T follicular helper cell (primary cell): Measurements from ENCODE around the gene CABLES2.

Source experiments
- DNase-seq: peaks from one replicate; pipeline ENCODE4 v3.0.0-alpha.2; 2020; ENCODE audit warnings: low read depth

The CABLES2 gene

DNA sequence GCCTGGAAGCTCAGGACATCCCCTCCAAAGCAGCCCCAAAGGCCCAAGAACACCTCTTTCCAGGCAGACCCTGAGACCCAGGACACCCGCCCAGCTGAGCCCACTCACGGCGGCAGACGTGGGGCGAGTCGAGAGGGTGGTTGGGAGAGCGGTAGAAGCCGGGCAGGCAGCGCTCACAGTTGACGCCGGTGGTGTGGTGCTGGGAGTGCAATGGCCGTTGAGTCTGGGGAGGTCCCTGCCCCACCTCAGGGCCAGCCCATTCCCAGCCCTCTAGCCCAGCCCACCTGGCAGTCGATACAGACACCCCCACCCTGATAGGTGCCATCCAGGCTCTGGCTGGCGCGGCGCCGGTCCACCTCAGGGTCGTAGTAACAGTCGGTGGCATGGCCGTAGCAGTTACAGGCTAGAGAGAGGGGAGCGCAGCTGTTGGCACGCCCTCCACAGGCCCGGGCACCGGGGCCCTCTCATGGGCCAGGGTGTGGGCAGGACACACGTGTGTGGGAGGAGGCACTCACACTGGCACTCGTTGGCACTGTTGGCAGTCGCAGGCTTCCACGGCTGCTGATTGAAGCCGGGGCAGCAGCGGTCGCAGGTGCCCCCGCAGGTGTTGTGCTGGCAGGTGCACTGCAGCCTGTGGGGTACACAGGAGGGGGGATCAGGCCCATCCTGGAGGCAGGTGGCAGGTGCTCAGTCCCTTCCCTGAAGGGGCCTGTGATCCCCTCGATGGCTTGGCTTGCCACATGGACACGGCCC is 60.5 kb downstream of the CABLES2 start:
- no peak for DNase-seq

DNA sequence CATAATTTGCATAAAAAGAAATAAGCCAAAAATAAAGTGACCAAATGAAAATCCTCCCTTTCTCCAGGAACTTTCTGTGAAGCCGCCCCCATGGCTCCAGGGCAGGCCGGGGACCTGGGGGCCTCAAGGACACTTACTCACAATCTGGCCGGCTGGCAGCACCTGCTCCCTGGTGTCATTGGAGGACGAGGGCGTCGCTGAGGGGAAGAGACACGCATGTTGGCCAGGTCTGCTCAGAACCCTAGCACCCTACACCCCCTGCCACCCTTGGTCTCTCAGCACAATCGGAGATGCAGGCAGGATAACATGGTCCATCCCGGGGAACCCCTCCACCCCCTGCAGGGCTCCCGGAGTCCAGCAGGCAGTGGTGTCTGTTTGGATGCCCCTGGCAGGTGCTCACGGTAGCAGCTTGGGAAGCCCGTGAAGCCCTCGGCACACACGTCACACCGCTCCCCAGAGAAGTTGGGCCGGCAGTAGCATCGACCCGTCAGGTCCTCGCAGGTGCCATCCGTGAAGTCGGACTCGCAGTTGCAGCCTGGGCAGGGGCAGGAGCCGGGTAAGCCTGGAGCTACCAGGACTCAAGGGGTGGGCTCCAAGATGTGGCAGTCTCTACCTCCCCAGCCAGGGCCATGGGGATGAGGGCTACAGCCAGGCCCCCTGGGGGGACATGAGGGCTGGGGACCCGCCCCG is 61.3 kb downstream of the CABLES2 start:
- no peak for DNase-seq

DNA sequence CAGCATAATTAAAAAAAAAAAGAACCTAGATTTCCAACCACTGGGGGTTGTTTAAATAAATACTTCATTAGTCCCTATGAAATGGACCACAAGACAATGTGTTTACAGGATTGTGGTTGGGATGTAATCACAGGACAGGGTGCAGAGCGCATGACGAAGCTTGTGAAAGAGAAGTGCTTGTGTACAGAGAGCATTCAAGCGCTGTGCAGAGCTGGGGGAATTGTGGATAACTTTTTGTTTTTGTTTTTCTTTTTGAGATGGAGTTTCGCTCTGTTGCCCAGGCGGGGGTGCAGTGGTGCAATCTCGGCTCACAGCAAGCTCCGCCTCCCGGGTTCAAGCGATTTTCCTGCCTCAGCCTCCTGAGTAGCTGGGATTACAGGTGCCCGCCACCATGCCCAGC is 62.3 kb downstream of the CABLES2 start:
- no peak for DNase-seq

DNA sequence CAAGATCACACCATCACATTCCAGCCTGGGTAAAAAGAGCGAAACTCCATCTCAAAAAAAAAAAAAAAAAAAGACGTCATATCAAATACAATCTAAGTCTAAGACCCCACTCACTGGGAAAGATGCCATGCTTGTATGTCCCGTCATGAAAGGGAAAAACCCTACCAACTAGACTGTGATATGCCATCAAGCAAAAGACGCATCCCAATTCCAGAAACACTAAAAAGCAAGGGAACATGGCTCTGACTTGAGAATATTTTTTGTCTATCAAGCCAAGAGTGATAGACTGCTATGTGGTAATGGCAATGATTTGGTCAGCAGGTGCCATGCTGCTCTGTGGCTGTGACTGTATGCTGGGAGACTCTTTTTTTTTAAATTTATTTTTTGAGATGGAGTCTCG is 63.0 kb downstream of the CABLES2 start:
- no peak for DNase-seq

DNA sequence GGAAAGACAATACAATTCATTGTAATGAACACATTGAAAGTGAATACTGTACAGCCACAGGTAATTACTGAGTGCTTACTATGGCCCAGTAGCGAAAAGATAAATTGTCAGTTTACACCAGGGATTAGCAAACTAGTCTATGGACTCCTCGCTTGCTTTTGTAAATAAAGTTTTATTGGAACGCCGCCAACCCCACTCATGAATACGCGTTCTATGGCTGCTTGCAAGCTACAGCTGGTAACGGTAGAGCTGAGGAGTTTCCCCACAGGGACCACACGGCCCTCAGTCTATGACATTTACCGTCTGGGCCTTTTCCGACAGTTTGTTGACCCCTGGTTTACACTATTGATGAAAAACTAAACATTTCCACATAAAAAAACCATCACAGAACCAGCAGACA is 64.2 kb downstream of the CABLES2 start:
- DNase-seq, result no peak

DNA sequence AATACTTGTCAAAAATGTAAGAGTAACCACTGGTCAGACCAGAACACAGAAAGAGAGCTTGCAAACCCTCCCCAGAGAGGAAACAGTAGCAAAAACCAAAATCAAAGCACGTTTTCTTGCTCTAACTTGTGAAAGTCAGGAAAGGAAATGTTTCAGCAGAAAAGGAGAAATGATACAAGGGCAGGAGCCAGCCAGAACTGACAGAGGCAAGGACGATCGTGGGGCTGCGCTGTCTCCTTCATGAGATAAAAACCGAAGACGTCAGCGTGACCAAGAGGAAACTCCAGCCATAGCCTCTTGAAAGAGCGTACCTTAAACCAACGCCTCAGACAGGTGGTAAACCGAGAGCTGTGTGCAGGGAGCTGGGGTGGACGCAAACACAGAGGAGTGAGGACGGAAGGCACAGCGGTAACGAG is 67.4 kb downstream of the CABLES2 start:
- DNase-seq, result no peak
